ENCODE measurements around the gene PLA2G12A.

The PLA2G12A gene

DNA sequence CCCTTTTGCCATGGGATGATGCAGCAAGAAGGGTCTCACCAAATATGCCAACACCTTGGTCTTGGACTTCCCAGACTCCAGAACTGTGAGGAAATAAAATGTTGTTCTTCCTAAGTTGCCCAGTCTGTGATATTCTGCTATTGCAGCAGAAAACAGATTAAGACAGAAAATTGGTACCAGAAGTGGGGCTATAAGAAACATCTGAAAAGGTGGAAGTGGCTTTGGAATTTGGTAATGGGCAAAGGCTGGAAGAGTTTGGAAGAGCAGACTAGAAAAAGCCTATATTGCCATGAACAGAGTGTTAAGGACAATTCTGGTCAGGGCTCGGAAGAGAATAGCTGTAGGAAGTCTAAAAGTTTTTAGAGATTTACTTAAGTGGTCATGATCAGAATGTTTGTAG lies 54.0 kb downstream of the PLA2G12A start:
- no peak for DNase-seq

DNA sequence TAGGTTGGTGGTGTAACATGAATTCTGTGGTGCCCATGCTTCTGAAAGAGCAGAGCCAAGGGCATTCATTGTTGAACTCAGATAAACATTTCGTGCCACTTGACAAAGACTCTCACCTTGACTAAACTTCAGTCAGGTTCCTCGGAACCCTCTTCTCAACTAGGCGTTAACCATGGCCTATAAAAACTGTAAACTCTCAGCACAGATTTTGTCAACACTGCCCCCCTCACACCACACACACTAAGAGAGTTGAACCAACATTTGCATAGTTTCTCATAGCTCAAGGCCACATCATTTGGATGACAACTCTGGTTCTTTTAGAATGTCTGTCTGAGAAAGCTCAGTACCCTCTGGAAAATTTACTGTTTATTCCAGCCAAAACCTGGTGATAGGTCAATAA lies 54.7 kb downstream of the PLA2G12A start:
- no peak for DNase-seq

GRCh38 chr4:109673303-109673702 lies 56.6 kb downstream of the PLA2G12A start:
- no peak for DNase-seq

- no peak for DNase-seq
These were observed 57.5 kb downstream of the PLA2G12A start for GRCh38 chr4:109672169-109672930.

DNA sequence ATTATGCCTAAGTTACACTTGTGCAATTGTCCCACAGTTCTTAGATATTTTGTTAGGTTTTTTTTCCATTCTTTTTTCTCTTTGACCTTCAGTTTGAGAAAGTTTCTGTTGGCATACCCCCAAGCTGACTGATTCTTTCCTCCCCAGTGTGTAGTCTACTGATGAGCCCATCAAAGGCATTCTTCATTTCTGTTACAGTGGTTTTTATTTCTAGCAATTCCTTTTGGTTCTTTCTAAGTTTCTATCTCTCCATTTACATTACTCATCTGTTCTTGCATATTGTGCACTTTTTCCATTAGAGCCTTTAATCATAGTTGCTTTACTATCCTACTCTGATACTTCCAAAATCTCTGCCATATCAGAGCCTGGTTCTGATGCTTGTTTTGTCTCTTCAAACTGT lies 58.5 kb downstream of the PLA2G12A start:
- no peak for DNase-seq

GRCh38 chr4:109665783-109666485 lies 63.9 kb downstream of the PLA2G12A start:
- DNase-seq: no peak

DNA sequence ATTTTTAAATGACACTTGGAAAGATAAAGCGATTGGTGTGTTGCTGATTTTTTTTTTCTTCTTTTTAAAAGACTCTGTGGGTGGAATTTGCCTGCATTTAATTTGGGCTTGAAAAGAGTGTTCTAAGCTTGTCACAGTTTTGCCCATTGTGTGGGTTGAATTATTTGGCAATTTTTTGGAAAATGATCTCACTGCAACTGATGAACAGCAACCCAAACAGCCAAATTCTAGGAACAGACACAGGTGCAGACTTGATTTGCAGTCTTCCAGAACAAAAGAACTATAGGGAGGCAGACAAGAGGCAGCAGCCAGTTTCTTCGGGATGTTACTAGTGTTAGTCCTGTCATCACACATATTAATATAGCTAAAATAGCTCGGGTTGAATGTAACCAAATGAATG lies 67.1 kb downstream of the PLA2G12A start:
- DNase-seq: no peak

DNA sequence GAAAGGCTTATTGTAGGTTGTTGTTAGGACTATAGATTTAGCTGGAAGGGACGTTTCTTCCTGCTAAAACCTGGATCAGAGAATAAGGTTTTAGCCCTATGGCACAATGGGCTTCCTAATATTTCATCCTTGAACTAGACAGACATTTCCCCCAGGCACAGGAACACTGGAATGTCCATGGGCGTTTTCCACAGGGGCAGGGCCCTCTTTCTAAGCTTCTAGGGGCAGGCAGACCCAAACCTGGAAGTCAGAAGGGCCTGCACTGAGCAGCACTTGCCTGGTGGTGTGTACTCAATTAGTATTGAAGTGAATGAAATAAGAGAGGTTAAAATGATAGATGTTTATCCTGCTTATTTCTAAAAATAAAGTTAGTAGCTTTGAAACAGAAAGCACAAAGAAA lies 67.8 kb downstream of the PLA2G12A start:
- no peak for DNase-seq

All from suppressor macrophage treated with lipopolysaccharide for 4 hours (primary cell).